Measurements from ENCODE around the gene CBR1. TPM values are rescaled to one million over a fixed set of nuclear protein-coding genes. Genes with fewer than 3 reads are reported as not detected.

CBR1 gene
- total and polyA plus RNA-seq, 2 donors (not counting 1 experiment from before 2014, with no cell fraction given), result 12.4 to 14.4 TPM

GRCh38 chr21:36047139-36047538 is 22.7 kb upstream of the CBR1 start:
- H3K36me3 ChIP-seq (replicated peaks in 1 of 2; ENCODE audit: control extremely low read depth in 1 of 2, control insufficient read depth in 1 of 2, extremely low read depth in 1 of 2, insufficient read depth in 2 of 2, low read length in 1 of 2), result peaks cover 2 to 74% of the 10 kb centered on the region in 2 experiments
- no peak overlapping the region for H3K4me3 Mint-ChIP-seq

GRCh38 chr21:36048357-36048756 is 21.5 kb upstream of the CBR1 start:
- Histone ChIP-seq H3K4me1 (ENCODE audit: control insufficient read depth in 2 of 2, insufficient read depth in 2 of 2, low read length in 2 of 2) (no peaks in the 10 kb centered on the region), H3K9me3 (ENCODE audit: control extremely low read depth in 1 of 3, control insufficient read depth in 2 of 3, insufficient read depth in 1 of 3, low read length in 2 of 3) (no peaks in the 10 kb centered on the region), H3K4me2 (replicated peaks; ENCODE audit: low read depth, low read length, poor library complexity, severe bottlenecking) (no peak overlapping the region), H3K9ac (ENCODE audit: low read length) (no peak overlapping the region), H3K79me2 (ENCODE audit: control insufficient read depth, insufficient read depth, low read length) (no peaks in the 10 kb centered on the region), H3K36me3 (replicated peaks in 1 of 2; ENCODE audit: control extremely low read depth in 1 of 2, control insufficient read depth in 1 of 2, extremely low read depth in 1 of 2, insufficient read depth in 2 of 2, low read length in 1 of 2) (peaks cover 2 to 74% of the 10 kb centered on the region in 2 experiments), H3K4me3 (ENCODE audit: control extremely low read depth in 1 of 5, extremely low read depth in 1 of 5, insufficient read depth in 1 of 5, low read depth in 2 of 5, low read length in 4 of 5) (no peak overlapping the region), H2AFZ (ENCODE audit: insufficient read depth, low read depth, low read length, poor library complexity, severe bottlenecking) (no peak overlapping the region), H3K27ac (ENCODE audit: low read length in 2 of 2) (no peak overlapping the region), H3K27me3 (replicated peaks in 1 of 4; ENCODE audit: control extremely low read depth in 1 of 4, control insufficient read depth in 3 of 4, insufficient read depth in 4 of 4, low read length in 3 of 4) (no peaks in the 10 kb centered on the region), H4K20me1 (ENCODE audit: control insufficient read depth, insufficient read depth, low read length, poor library complexity, severe bottlenecking) (no peaks in the 10 kb centered on the region)
- Mint-ChIP-seq H3K4me3 (no peak overlapping the region), H3K27me3 (no peaks in the 10 kb centered on the region), H3K27ac (no peak overlapping the region), H3K4me1 (no peaks in the 10 kb centered on the region), H3K9me3 (ENCODE audit: insufficient read depth) (no peaks in the 10 kb centered on the region)
- intact Hi-C loops (cut with micrococcal nuclease), result no loop called here
- ChIA-PET CTCF (interaction anchor here (1.4 kb wide), 1 partner anchor 56 kb away, joined by 3 read pairs; no protein-coding TSS in a partner anchor), POLR2A (no interaction called here)
- DNase-seq (no peak), ATAC-seq (ENCODE audit: low read depth) (no peak)
- TF ChIP-seq EZH2 (IDR thresholded peaks at IDR 0.05; ENCODE audit: borderline replicate concordance, insufficient read depth, low read depth, low read length, poor library complexity, severe bottlenecking) (no peak), CTCF (IDR thresholded peaks at IDR 0.05) (no peak)
- 96% methylated on average over 6 of the region's 7 CpGs for WGBS (ENCODE audit: insufficient coverage)

More at GRCh38 chr21:36047139-36047538, 22.7 kb upstream of the CBR1 start:
- Mint-ChIP-seq H3K9me3 (ENCODE audit: insufficient read depth) (no peaks in the 10 kb centered on the region), H3K27ac (no peak overlapping the region), H3K4me1 (no peaks in the 10 kb centered on the region), H3K27me3 (no peaks in the 10 kb centered on the region)
- no peaks in the 10 kb centered on the region for H3K4me1 ChIP-seq (ENCODE audit: control insufficient read depth in 2 of 2, insufficient read depth in 2 of 2, low read length in 2 of 2)
- no peak for DNase-seq
- WGBS (ENCODE audit: insufficient coverage), result 97% methylated on average over 2 of the region's 7 CpGs
- intact Hi-C loops (cut with micrococcal nuclease), result no loop called here
- CTCF ChIA-PET, result interaction anchor here (0.6 to 1.4 kb wide), 2 partner anchors 58 to 1353 kb away, joined by 3 to 4 read pairs; no protein-coding TSS in a partner anchor
- POLR2A ChIA-PET, result no interaction called here
- no peak overlapping the region for H3K4me3 ChIP-seq (ENCODE audit: control extremely low read depth in 1 of 5, extremely low read depth in 1 of 5, insufficient read depth in 1 of 5, low read depth in 2 of 5, low read length in 4 of 5)
- no peak overlapping the region for H3K4me2 ChIP-seq (replicated peaks; ENCODE audit: low read depth, low read length, poor library complexity, severe bottlenecking)
- no peak overlapping the region for H2AFZ ChIP-seq (ENCODE audit: insufficient read depth, low read depth, low read length, poor library complexity, severe bottlenecking)
- H4K20me1 ChIP-seq (ENCODE audit: control insufficient read depth, insufficient read depth, low read length, poor library complexity, severe bottlenecking), result no peaks in the 10 kb centered on the region
- no peaks in the 10 kb centered on the region for H3K27me3 ChIP-seq (replicated peaks in 1 of 4; ENCODE audit: control extremely low read depth in 1 of 4, control insufficient read depth in 3 of 4, insufficient read depth in 4 of 4, low read length in 3 of 4)
- TF ChIP-seq EZH2 (IDR thresholded peaks at IDR 0.05; ENCODE audit: borderline replicate concordance, insufficient read depth, low read depth, low read length, poor library complexity, severe bottlenecking), result no peak
- TF ChIP-seq CTCF (IDR thresholded peaks at IDR 0.05), result no peak
- H3K9me3 ChIP-seq (ENCODE audit: control extremely low read depth in 1 of 3, control insufficient read depth in 2 of 3, insufficient read depth in 1 of 3, low read length in 2 of 3), result no peaks in the 10 kb centered on the region
- ATAC-seq (ENCODE audit: low read depth), result no peak
- no peak overlapping the region for H3K9ac ChIP-seq (ENCODE audit: low read length)
- no peaks in the 10 kb centered on the region for H3K79me2 ChIP-seq (ENCODE audit: control insufficient read depth, insufficient read depth, low read length)
- no peak overlapping the region for H3K27ac ChIP-seq (ENCODE audit: low read length in 2 of 2)

All from B cell (primary cell).